HG03558 (cell line): ENCODE results near the gene PLSCR1.
A peak's percentile ranks its signal among the peaks of the same experiment; 100 is the strongest.
"Not testable (repeated sequence)": the region's sequence is repeated elsewhere in the genome, so short reads cannot be mapped to it uniquely, and the experiment has no call there.

Experiments used
- ATAC-seq: cut with Tn5 transposase; IDR thresholded peaks from one replicate; pipeline ENCODE4 v1.9.1; 2021; ENCODE audit warnings: moderate number of reproducible peaks; ENCODE audit not compliant: unreplicated experiment; ENCODE audit errors: extremely low read depth

PLSCR1 gene

DNA sequence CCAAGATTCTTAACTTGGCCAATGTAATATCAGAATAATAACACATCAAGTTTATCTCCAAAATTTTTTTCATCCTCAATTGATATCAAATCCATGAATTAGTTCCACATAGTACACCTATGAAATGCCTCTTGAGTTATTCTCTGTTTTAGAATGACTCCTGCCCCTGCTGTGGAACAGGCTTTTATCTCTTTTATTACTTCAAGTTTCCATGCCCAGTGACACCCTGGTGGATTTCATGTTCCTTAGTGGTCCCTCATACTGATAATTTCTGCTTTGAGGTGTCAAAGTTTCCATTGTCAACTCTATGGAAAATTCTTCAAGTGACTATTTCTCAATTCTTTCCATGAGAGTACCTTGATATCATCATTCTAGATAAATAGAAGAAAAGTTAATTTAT lies 24.6 kb downstream of the PLSCR1 start:
- ATAC-seq = no peak

- ATAC-seq = no peak
Observed at GRCh38 chr3:146517684-146518435, 26.5 kb downstream of the PLSCR1 start.

- ATAC-seq = no peak
Observed at GRCh38 chr3:146513386-146514051, 30.9 kb downstream of the PLSCR1 start.

- no peak for ATAC-seq
Observed at GRCh38 chr3:146511402-146512134, 32.8 kb downstream of the PLSCR1 start.

- ATAC-seq = no peak
Observed at GRCh38 chr3:146507331-146508120, 36.9 kb downstream of the PLSCR1 start.

GRCh38 chr3:146505516-146505915 lies 38.9 kb downstream of the PLSCR1 start:
- no peak for ATAC-seq

DNA sequence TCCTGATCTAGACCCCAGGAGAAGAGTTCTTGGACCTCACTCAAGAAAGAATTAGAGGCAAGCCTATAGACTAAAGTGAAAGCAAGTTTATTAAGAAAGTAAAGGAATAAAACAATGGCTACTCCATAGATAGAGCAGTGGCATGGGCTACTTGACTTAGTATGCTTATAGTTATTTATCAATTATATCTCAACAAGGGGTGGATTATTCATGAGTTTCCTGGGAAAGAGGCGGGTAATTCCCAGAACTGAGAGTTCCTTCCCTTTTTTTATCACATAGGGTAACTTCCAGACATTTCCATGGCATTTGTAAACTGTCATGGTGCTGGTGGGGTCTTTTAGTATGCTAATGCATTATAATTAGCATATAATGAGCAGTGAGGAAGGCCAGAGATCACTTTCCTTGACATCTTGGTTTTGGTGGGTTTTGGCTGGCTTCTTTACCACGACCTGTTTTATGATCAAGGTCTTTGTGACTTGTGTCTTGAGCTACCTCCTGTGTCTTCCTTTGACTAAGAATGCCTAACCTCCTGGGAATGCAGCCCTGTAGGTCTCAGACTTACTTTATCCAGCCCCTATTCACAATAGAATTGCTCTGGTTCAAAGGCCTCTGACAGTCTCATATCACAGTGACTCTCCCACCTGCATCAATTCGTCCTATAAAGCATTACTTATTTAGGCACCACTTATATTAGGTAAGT lies 39.8 kb downstream of the PLSCR1 start:
- no peak for ATAC-seq

GRCh38 chr3:146503461-146504202 lies 40.8 kb downstream of the PLSCR1 start:
- ATAC-seq = peak; percentile 92

- ATAC-seq = no peak
Observed at GRCh38 chr3:146502887-146503460, 41.4 kb downstream of the PLSCR1 start.

DNA sequence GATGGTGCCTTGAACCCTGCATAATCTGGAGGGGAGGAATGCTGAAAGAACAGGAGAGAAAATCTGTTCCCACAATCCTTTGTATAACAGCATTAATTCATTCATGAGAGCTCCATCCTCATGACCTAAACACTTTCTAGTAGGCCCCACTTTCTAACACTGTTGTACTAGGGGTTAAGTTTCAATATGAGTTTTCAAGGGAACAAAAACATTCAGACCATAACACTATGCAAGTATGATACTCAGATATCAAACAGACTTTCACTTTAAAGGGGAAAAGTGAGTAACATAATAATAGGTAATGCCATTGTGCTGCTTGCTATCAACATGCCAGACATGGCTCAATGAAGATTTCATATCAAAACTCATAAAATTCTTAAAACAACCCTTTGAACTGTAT lies 42.7 kb downstream of the PLSCR1 start:
- no peak for ATAC-seq

GRCh38 chr3:146499701-146500100 lies 44.7 kb downstream of the PLSCR1 start:
- no peak for ATAC-seq

DNA sequence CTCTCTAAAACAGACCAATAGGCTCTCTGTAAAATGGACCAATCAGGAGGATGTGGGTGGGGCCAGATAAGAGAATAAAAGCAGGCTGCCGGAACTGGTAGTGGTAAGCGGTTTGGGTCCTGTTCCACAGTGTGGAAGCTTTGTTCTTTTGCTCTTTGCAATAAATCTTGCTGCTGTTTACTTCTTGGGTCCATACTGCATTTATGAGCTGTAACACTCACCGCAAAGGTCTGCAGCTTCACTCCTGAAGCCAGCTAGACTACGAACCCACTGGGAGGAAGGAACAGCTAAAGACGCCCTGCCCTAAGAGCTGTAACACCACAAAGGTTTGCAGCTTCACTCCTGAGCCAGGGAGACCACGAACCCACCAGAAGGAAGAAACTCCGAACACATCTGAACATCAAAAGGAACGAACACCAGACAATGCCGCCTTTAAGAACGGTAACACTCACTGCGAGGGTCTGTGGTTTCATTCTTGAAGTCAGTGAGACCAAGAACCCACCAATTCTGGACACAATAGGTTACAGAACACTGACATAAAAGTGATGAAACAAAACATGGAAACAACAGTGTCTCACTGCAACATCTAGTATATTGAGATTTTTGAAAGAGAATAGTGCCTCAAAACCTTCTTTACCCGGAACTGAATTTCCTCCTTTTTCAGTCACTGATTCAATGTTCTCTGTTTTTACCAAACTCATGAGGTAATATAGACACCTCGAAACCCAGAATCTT lies 46.2 kb downstream of the PLSCR1 start:
- no peak for ATAC-seq

DNA sequence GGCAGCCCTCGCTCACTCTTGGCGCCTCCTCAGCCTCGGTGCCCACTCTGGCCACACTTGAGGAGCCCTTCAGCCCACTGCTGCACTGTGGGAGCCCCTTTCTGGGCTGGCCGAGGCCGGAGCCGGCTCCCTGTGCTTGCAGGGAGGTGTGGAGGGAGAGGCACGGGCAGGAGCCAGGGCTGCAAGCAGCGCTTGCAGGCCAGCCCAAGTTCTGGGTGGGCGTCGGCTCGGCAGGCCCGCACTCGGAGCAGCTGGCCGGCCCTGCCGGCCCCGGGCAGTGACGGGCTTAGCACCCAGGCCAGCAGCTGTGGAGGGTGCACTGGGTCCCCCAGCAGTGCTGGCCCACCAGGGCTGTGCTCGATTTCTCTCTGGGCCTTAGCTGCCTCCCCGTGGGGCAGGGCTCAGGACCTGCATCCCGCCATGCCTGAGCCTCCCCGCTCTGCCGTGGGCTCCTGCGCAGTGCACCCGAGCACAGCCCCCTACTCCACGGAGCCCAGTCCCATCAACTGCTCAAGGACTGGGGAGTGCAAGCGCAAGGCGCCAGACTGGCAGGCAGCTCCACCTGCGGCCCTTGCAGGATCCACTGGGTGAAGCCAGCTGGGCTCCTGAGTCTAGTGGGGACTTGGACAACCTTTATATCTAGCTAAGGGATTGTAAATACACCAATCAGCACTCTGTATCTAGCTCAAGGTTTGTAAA lies 47.1 kb downstream of the PLSCR1 start:
- not testable (repeated sequence) for ATAC-seq

GRCh38 chr3:146496726-146497125 lies 47.7 kb downstream of the PLSCR1 start:
- ATAC-seq = no peak

- ATAC-seq = no peak
Observed at GRCh38 chr3:146496251-146496650, 48.2 kb downstream of the PLSCR1 start.

DNA sequence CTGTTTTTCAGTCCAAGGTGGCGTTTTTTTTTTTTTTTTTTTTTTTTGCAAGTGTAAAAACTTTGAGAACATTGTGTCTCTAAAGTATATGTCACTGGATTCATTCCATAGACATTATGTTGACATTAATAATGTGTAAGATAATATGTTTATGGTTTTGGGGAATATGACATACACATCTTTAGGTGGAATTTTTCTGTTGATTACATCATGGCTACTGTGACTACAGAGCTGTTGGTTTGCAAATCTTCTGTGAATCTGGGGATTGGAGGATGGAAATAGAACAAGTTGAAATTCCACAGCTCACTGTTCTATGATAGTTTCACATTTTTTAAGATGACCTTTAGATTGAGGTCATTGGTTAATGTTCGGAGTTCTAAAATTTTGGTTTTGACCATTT lies 50.6 kb downstream of the PLSCR1 start:
- no peak for ATAC-seq

- ATAC-seq = no peak
Observed at GRCh38 chr3:146493221-146493620, 51.2 kb downstream of the PLSCR1 start.

DNA sequence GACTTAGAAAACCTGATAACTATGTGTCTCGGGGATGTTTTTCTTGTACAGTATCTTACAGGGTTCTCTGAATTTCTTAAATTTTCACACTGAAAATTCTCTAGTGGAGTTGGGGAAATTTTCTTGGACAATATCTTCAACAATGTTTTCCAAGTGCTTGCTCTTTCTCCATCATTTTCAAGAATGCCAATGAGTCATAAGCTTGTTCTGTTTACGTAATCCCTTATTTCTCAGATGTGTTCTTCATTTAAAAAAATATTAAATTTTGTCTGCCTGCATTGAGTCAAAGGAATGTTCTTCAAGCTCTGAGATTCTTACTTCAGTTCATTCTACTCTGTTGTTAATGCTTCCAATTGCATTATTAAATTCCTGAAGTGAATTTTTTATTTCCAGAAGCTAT lies 53.1 kb downstream of the PLSCR1 start:
- ATAC-seq = no peak
